ENCODE data around the gene PAX3.

- TF ChIP-seq POLR2A (IDR thresholded peaks at IDR 0.05) (no peak), CTCF (IDR thresholded peaks at IDR 0.05) (no peak)
Observed at GRCh38 chr2:222315443-222316121, 16.8 kb upstream of the PAX3 start.

Data from Peyer's patch (tissue), 4 donors.